Psoas muscle (tissue), 8 donors: ENCODE data around the gene GRM4. TPM values are rescaled to one million over a fixed set of nuclear protein-coding genes. Genes with fewer than 3 reads are reported as not detected.

Source experiments
- ATAC-seq, 4 donors: fragments of 200-7000 bp; cut with Tn5 transposase; one replicate each; pipeline ENCODE4 v1.9.1; 2020; ENCODE audit warnings: moderate library complexity in 3 of 4, mild to moderate bottlenecking in 2 of 4
- DNase-seq, 2 donors: peaks; one replicate each; pipeline ENCODE4 v3.0.0-alpha.2; 2020
- H3K27ac ChIP-seq: fragments of 200-600 bp; one replicate; pipeline ENCODE4 v1.8.0; 2022
- H3K27me3 ChIP-seq, 3 donors: fragments of 200-600 bp in 1 of 3; one replicate each; pipeline versions ENCODE4 v1.6.1 to v1.8.0; 2013 to 2022; ENCODE audit warnings: low read length in 2 of 3, mild to moderate bottlenecking in 2 of 3, moderate library complexity in 1 of 3; ENCODE audit not compliant: insufficient read depth in 3 of 3
- H3K36me3 ChIP-seq, 2 donors: fragments of 200-600 bp in 1 of 2; one replicate each; pipeline versions ENCODE4 v1.6.1 to v1.8.0; 2013 to 2022; ENCODE audit warnings: low read depth in 1 of 2, mild to moderate bottlenecking in 1 of 2, moderate library complexity in 1 of 2; ENCODE audit not compliant: insufficient read depth in 1 of 2
- H3K4me1 ChIP-seq: fragments of 200-600 bp; one replicate; pipeline ENCODE4 v1.8.0; 2022
- H3K4me3 ChIP-seq: fragments of 200-600 bp; one replicate; pipeline ENCODE4 v1.8.0; 2022; ENCODE audit warnings: mild to moderate bottlenecking
- H3K9me3 ChIP-seq: fragments of 200-600 bp; one replicate; pipeline ENCODE4 v1.8.0; 2022
- CTCF ChIP-seq: fragments of 200-600 bp; IDR thresholded peaks from one replicate; pipeline ENCODE4 v1.8.0; 2022; ENCODE audit warnings: antibody characterized with exemption
- WGBS, 3 donors: extraction: QIAGEN DNeasy Blood & Tissue Kit; methylation state at CpG; one replicate each; pipeline versions ENCODE4 v1.1.6 to v1.1.7; 2013; 5-methylcytosine and 5-hydroxymethylcytosine counted together
- intact Hi-C, 2 donors: fragments of 100-400 bp; cut with DNase I; formaldehyde crosslinking; loops; one replicate each; pipeline versions ENCODE4 v1.11.0 to v1.14.2; 2022
- polyA plus RNA-seq, 3 donors: library from polyadenylated mRNA; stranded (reverse); fragments of 200-250 nt; gene quantifications; one replicate each; pipeline ENCODE4 v1.2.3, GENCODE V29; 2013
- total RNA-seq, 4 donors: library from RNA; stranded (reverse); fragmentation: NEBNext Ultra II Directional in 2 of 4; extraction: Animal tissue kit (Norgen Biotek cat#: 25700) in 2 of 4; gene quantifications; one replicate each; pipeline versions ENCODE4 v1.2.1 to v1.2.4, GENCODE V29; 2021 to 2023
- donor health status: healthy with polysubstance abuse.
- donor health status: DM: no; HTN: no; CAD: no; lungs with moderate emphysema.
- donor health status: Bipolar disorder and iron deficiency.
- donor health status: healthy.
- donor health status: DM: yes; HTN: yes; CAD: no.
- donor health status: DM: no; HTN: no; CAD: no.
- donor health status: DM: no; HTN: no; CAD: no.
- donor health status: DM: yes; HTN: yes; CAD: no.

Gene GRM4
- total and polyA plus RNA-seq, 7 donors = 0.07 to 0.39 (median 0.14) TPM; not detected in 4

GRCh38 chr6:34015586-34015985 lies 130.3 kb downstream of the GRM4 start:
- H3K36me3 ChIP-seq = no peaks in the 10 kb centered on the region
- H3K9me3 ChIP-seq = no peaks in the 10 kb centered on the region
- DNase-seq (no peak), ATAC-seq (no peak)
- H3K4me3 ChIP-seq = no peak overlapping the region
- no peak for TF ChIP-seq CTCF
- 47 to 58% (median 57%) methylated on average over 6 of the region's 6 CpGs for WGBS, 3 donors
- peaks cover 0 to 26% (median 6%) of the 10 kb centered on the region in 3 donors for H3K27me3 ChIP-seq
- H3K4me1 ChIP-seq = no peaks in the 10 kb centered on the region
- intact Hi-C loops = no loop called here
- no peak overlapping the region for H3K27ac ChIP-seq

GRCh38 chr6:34011264-34011663 lies 134.6 kb downstream of the GRM4 start:
- Histone ChIP-seq H3K36me3 (no peaks in the 10 kb centered on the region), H3K4me3 (no peak overlapping the region), H3K27ac (no peak overlapping the region), H3K9me3 (no peaks in the 10 kb centered on the region), H3K4me1 (no peaks in the 10 kb centered on the region), H3K27me3 (peaks cover 0 to 23% (median 4%) of the 10 kb centered on the region in 3 donors)
- intact Hi-C loops = no loop called here
- ATAC-seq = no peak
- TF ChIP-seq CTCF = no peak
- 18 to 23% (median 19%) methylated on average over 5 of the region's 5 CpGs for WGBS, 3 donors
- no peak for DNase-seq

GRCh38 chr6:34005901-34006531 lies 139.9 kb downstream of the GRM4 start:
- DNase-seq = no peak
- no peak for TF ChIP-seq CTCF
- WGBS, 3 donors = 42 to 50% (median 42%) methylated on average over 8 of the region's 8 CpGs
- Histone ChIP-seq H3K4me3 (no peak overlapping the region), H3K27me3 (peaks cover 0 to 31% (median 8%) of the 10 kb centered on the region in 3 donors), H3K27ac (no peak overlapping the region), H3K36me3 (no peaks in the 10 kb centered on the region), H3K9me3 (no peaks in the 10 kb centered on the region), H3K4me1 (no peaks in the 10 kb centered on the region)
- intact Hi-C loops = no loop called here
- no peak for ATAC-seq

GRCh38 chr6:34004706-34005105 lies 141.2 kb downstream of the GRM4 start:
- H3K9me3 ChIP-seq = no peaks in the 10 kb centered on the region
- H3K27me3 ChIP-seq = peaks cover 0 to 24% (median 9%) of the 10 kb centered on the region in 3 donors
- ATAC-seq = no peak
- no peak overlapping the region for H3K4me3 ChIP-seq
- WGBS, 3 donors = 84 to 92% (median 89%) methylated on average over 1 of the region's 1 CpG
- no peaks in the 10 kb centered on the region for H3K4me1 ChIP-seq
- H3K27ac ChIP-seq = no peak overlapping the region
- H3K36me3 ChIP-seq = no peaks in the 10 kb centered on the region
- no peak for DNase-seq
- intact Hi-C loops = no loop called here
- TF ChIP-seq CTCF = no peak

- no peak overlapping the region for H3K4me3 ChIP-seq
- no peak for DNase-seq
- H3K4me1 ChIP-seq = no peaks in the 10 kb centered on the region
- intact Hi-C loops = no loop called here
- ATAC-seq = no peak
- TF ChIP-seq CTCF = no peak
- no peak overlapping the region for H3K27ac ChIP-seq
- H3K27me3 ChIP-seq = peaks cover 0 to 19% (median 9%) of the 10 kb centered on the region in 3 donors
- no peaks in the 10 kb centered on the region for H3K36me3 ChIP-seq
- H3K9me3 ChIP-seq = no peaks in the 10 kb centered on the region
Observed at GRCh38 chr6:34003962-34004361, 141.9 kb downstream of the GRM4 start.
